Measurements from ENCODE around the gene PACC1.

PACC1 gene

GRCh38 chr1:212455803-212456528 lies 41.3 kb upstream of the PACC1 start:
- no peak for TF ChIP-seq FOXP2 (optimal IDR thresholded peaks at IDR 0.05; ENCODE audit: control extremely low read depth, extremely low read length, insufficient read depth)
- H3K4me3 ChIP-seq = peak overlapping the region; percentile 19; the same call in 1 of the 2 replicates
- no peaks in the 10 kb centered on the region for H3K36me3 ChIP-seq (ENCODE audit: insufficient read depth, low read length)
- peak; percentile 48 for DNase-seq (ENCODE audit: low read depth, low spot score)
- no peak overlapping the region for H3K9ac ChIP-seq (ENCODE audit: insufficient read length)
- H3K27ac ChIP-seq = no peak overlapping the region
- no peaks in the 10 kb centered on the region for H3K9me3 ChIP-seq (ENCODE audit: low read depth, low read length)

- Histone ChIP-seq H3K4me3 (no peak overlapping the region), H3K36me3 (ENCODE audit: insufficient read depth, low read length) (no peaks in the 10 kb centered on the region), H3K9me3 (ENCODE audit: low read depth, low read length) (no peaks in the 10 kb centered on the region), H3K9ac (ENCODE audit: insufficient read length) (no peak overlapping the region), H3K27ac (no peak overlapping the region)
- TF ChIP-seq EZH2 (IDR thresholded peaks at IDR 0.05) (no peak), FOXP2 (optimal IDR thresholded peaks at IDR 0.05; ENCODE audit: control extremely low read depth, extremely low read length, insufficient read depth) (no peak), POLR2AphosphoS5 (IDR thresholded peaks at IDR 0.05; ENCODE audit: borderline replicate concordance, low read depth, low read length) (no peak)
- no peak for DNase-seq (ENCODE audit: low read depth, low spot score)
Observed at GRCh38 chr1:212455401-212455800, 40.7 kb upstream of the PACC1 start.

DNA sequence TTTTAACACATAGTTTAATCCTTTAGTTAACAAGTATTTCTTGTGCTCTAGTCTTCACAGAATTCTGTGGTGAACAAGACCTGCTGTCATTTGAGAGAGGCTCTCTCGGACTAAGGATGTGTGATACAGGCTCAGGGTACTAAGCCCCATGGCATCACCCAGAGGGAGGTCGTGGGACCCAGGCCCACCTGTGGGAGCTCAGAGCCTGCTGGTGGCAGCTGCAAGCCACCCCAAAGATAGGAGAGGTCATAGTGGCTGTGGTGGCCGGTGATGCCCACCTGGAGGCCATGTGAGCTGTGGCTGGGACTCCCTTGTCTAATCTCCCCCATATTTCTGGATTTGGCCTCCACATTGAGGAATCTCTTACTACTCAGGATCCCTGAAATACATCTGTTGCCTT lies 40.1 kb upstream of the PACC1 start:
- H3K4me3 ChIP-seq = no peak overlapping the region
- no peaks in the 10 kb centered on the region for H3K36me3 ChIP-seq (ENCODE audit: insufficient read depth, low read length)
- no peak for DNase-seq (ENCODE audit: low read depth, low spot score)
- H3K9ac ChIP-seq (ENCODE audit: insufficient read length) = no peak overlapping the region
- no peaks in the 10 kb centered on the region for H3K9me3 ChIP-seq (ENCODE audit: low read depth, low read length)
- H3K27ac ChIP-seq = no peak overlapping the region
- TF ChIP-seq EZH2 (IDR thresholded peaks at IDR 0.05) = no peak
- no peak for TF ChIP-seq FOXP2 (optimal IDR thresholded peaks at IDR 0.05; ENCODE audit: control extremely low read depth, extremely low read length, insufficient read depth)
- no peak for TF ChIP-seq POLR2AphosphoS5 (IDR thresholded peaks at IDR 0.05; ENCODE audit: borderline replicate concordance, low read depth, low read length)

DNA sequence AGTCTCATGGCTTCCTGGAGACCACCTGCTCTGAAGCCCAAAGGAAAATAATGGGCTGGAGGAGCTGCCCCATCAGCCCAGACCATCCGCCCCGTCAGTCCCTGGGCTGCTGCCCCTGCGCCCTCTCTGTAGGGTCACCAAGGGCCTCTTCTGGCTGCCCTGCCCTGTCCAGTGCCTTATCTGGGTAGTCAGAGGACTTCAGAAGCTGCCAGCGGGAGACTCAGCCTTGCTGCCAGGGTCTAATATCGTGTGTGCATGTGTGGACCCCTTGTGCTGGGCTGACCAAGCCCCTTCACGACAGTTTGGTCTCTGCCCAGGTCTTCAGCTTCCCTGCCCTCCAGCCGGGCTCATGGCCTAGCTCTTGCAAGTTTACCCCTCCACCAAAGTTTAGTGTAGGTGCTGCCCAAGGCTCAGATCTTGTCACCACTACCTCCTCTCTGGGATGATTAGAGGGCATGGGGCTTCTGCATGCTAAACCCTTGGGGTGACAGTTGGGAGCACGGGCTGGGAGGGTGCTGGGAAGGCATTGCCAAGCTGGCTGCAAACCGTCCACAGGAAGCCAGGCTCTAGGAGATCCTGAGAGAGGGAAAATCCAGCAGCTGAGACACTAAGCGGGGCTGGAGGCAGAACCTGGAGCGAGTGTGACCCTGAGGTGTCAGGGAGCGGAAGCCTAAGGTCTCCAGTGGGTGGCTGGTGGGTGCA lies 38.6 kb upstream of the PACC1 start:
- no peak overlapping the region for H3K9ac ChIP-seq (ENCODE audit: insufficient read length)
- TF ChIP-seq POLR2AphosphoS5 (IDR thresholded peaks at IDR 0.05; ENCODE audit: borderline replicate concordance, low read depth, low read length) = no peak
- DNase-seq (ENCODE audit: low read depth, low spot score) = no peak
- H3K36me3 ChIP-seq (ENCODE audit: insufficient read depth, low read length) = no peaks in the 10 kb centered on the region
- H3K4me3 ChIP-seq = no peak overlapping the region
- H3K27ac ChIP-seq = no peak overlapping the region
- H3K9me3 ChIP-seq (ENCODE audit: low read depth, low read length) = no peaks in the 10 kb centered on the region

DNA sequence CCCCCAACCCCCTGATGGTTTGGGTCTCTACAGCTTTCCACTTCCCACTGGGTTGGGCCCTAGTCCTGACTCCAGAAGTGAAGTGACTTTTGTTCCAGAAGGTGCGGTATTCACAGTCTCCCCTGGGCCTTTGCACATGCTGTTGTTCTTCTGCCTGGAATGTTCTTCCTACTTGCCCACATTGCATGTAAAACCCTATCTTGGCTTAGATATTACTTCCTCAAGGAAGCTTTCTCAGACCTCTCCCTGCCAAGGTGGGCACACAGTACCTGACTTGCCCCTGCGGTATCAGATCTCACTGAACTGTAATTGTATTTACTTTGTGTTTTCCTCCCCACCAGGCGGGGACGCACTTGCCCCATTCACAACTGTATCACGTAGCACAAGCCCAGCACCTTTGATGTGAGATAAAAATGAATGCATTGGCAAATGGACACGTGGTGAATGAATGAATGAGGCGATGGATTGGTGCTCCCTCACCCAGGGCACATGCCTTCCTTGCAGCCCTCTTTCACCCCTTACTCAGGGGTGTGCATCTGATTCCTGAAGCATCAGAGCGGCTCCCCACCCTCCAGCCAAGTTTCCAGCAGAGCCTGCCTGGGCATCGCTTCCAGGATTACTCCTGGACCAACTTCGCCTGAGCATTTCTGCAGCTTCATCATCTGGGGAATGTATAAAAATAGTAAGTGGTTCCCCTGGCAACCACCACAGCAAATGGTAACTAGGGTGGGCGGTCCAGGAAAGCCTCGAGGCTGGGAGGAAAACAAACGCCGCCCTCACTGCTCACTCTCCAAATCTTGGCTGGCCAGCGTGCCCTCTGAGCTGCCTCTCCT lies 37.9 kb upstream of the PACC1 start:
- no peak for DNase-seq (ENCODE audit: low read depth, low spot score)
- Histone ChIP-seq H3K27ac (no peak overlapping the region), H3K9ac (ENCODE audit: insufficient read length) (no peak overlapping the region), H3K4me3 (no peak overlapping the region), H3K36me3 (ENCODE audit: insufficient read depth, low read length) (no peaks in the 10 kb centered on the region), H3K9me3 (ENCODE audit: low read depth, low read length) (no peaks in the 10 kb centered on the region)
- TF ChIP-seq FOXP2 (optimal IDR thresholded peaks at IDR 0.05; ENCODE audit: control extremely low read depth, extremely low read length, insufficient read depth) = no peak
- no peak for TF ChIP-seq EZH2 (IDR thresholded peaks at IDR 0.05)
- TF ChIP-seq POLR2AphosphoS5 (IDR thresholded peaks at IDR 0.05; ENCODE audit: borderline replicate concordance, low read depth, low read length) = no peak

DNA sequence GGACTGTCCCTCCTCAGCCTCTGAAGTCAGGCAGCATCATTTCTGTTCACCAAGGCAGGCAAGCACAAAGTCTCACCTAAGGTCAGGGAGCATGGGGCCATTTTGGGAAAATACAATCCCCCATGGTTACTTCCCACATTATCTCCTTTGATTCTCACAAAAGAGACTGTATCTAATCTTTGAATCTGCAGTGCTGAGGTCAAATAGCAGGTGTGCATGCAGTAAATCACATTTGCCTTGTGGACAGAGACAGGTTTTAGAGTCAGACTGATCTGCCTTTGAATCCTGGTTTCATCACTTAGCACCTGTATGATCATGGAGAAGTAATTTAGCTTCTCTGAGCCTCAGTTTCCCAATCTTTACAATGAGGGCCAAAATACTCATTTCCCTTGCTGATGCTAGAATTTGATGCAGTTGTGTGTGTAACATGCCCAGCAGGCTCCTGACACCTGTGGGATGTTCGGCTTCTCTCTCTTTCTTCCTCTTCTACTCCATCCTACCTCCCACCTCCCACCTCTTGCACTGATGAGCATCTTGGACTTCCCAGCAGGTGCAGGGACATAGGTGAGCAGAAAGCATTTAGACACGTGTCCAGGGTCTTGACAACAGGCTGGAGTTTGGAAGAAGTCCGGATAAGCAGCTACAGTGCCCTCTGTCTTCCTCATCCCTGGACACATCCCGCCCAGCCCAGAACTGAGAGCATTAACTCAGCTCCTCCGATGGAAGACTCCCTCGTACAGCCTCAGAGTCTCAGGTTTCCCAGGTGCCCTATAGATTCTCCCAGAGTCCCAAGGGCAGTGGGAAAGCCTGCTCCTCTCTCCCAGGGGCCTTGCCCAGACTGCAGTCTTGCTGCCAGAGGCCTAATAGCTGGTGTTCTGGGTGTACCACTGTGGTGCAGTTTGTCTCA lies 37.0 kb upstream of the PACC1 start:
- TF ChIP-seq POLR2AphosphoS5 (IDR thresholded peaks at IDR 0.05; ENCODE audit: borderline replicate concordance, low read depth, low read length) (no peak), FOXP2 (optimal IDR thresholded peaks at IDR 0.05; ENCODE audit: control extremely low read depth, extremely low read length, insufficient read depth) (no peak), EZH2 (IDR thresholded peaks at IDR 0.05) (no peak)
- H3K36me3 ChIP-seq (ENCODE audit: insufficient read depth, low read length) = no peaks in the 10 kb centered on the region
- DNase-seq (ENCODE audit: low read depth, low spot score) = no peak

GRCh38 chr1:212450331-212450881 lies 35.7 kb upstream of the PACC1 start:
- Histone ChIP-seq H3K36me3 (ENCODE audit: insufficient read depth, low read length) (no peaks in the 10 kb centered on the region), H3K4me3 (no peak overlapping the region), H3K9me3 (ENCODE audit: low read depth, low read length) (no peaks in the 10 kb centered on the region), H3K9ac (ENCODE audit: insufficient read length) (no peak overlapping the region), H3K27ac (no peak overlapping the region)
- no peak for TF ChIP-seq EZH2 (IDR thresholded peaks at IDR 0.05)
- no peak for TF ChIP-seq FOXP2 (optimal IDR thresholded peaks at IDR 0.05; ENCODE audit: control extremely low read depth, extremely low read length, insufficient read depth)
- no peak for TF ChIP-seq POLR2AphosphoS5 (IDR thresholded peaks at IDR 0.05; ENCODE audit: borderline replicate concordance, low read depth, low read length)
- DNase-seq (ENCODE audit: low read depth, low spot score) = no peak

More for the DNA sequence above, 37.0 kb upstream of the PACC1 start:
- Histone ChIP-seq H3K27ac (no peak overlapping the region), H3K9ac (ENCODE audit: insufficient read length) (no peak overlapping the region), H3K4me3 (no peak overlapping the region), H3K9me3 (ENCODE audit: low read depth, low read length) (no peaks in the 10 kb centered on the region)
